A549 (cell line): ENCODE measurements around the gene SERINC4.
"Not testable (repeated sequence)": the region's sequence is repeated elsewhere in the genome, so short reads cannot be mapped to it uniquely, and the experiment has no call there.

Experiments
- CHD4 ChIP-seq: fragments of 200-600 bp; sonication (generic); IDR thresholded peaks from 2 replicates; pipeline ENCODE4 v1.6.1; 2016; ENCODE audit warnings: antibody characterized with exemption, mild to moderate bottlenecking, borderline replicate concordance
- POLR2A ChIP-seq: IDR thresholded peaks from 2 replicates; pipeline ENCODE4 v1.6.1; 2012; ENCODE audit warnings: mild to moderate bottlenecking, low read length

- TF ChIP-seq POLR2A, CHD4: not testable (repeated sequence)
Observed at GRCh38 chr15:43831519-43832052, 31.6 kb upstream of the SERINC4 start.
